CD14-positive monocyte (primary cell): ENCODE measurements around the gene LCLAT1. TPM values are rescaled to one million over a fixed set of nuclear protein-coding genes. Genes with fewer than 3 reads are reported as not detected.

Experiments
- DNase-seq, 3 donors: peaks; one replicate each; pipeline ENCODE4 v3.0.0-alpha.2; 2011 to 2022
- H2AFZ ChIP-seq: 2 replicates; pipeline ENCODE4 v1.6.0; 2012; ENCODE audit warnings: mild to moderate bottlenecking, low read depth, low read length, inconsistent platforms; ENCODE audit not compliant: insufficient read depth, poor library complexity, severe bottlenecking
- H3K27ac ChIP-seq, 2 donors: 1 replicate in 1 of 2; 2 replicates in 1 of 2; pipeline ENCODE4 v1.5.1; 2012 to 2013; ENCODE audit warnings: low read length in 2 of 2, control low read depth in 1 of 2, inconsistent platforms in 1 of 2, low read depth in 1 of 2, mild to moderate bottlenecking in 1 of 2
- H3K27me3 ChIP-seq, 2 donors: one replicate each; pipeline versions ENCODE4 v1.6.0 to v1.6.1; 2011 to 2013; ENCODE audit warnings: low read length in 2 of 2; ENCODE audit not compliant: control insufficient read depth in 2 of 2, insufficient read depth in 2 of 2
- H3K36me3 ChIP-seq, 2 donors: replicated peaks in 1 of 2; 1 replicate in 1 of 2; 2 replicates in 1 of 2; pipeline versions ENCODE4 v1.5.1 to v1.6.1; 2012 to 2013; ENCODE audit warnings: low read length in 2 of 2, control low read depth in 1 of 2, inconsistent platforms in 1 of 2, mild to moderate bottlenecking in 1 of 2; ENCODE audit not compliant: insufficient read depth in 2 of 2, control insufficient read depth in 1 of 2
- H3K4me1 ChIP-seq, 2 donors: 1 replicate in 1 of 2; 2 replicates in 1 of 2; pipeline versions ENCODE4 v1.5.1 to v1.6.1; 2012 to 2013; ENCODE audit warnings: low read length in 2 of 2, control low read depth in 1 of 2, inconsistent platforms in 1 of 2, mild to moderate bottlenecking in 1 of 2, moderate library complexity in 1 of 2; ENCODE audit not compliant: insufficient read depth in 2 of 2, control insufficient read depth in 1 of 2
- H3K4me2 ChIP-seq: replicated peaks from 2 replicates; pipeline ENCODE3; 2012; ENCODE audit warnings: low read length, moderate library complexity, mild to moderate bottlenecking; ENCODE audit not compliant: poor library complexity, severe bottlenecking; ENCODE audit errors: extremely low read depth
- H3K4me3 ChIP-seq, 3 experiments: fragments of 200-600 bp in 1 of 3; sonication (generic) in 1 of 3; replicated peaks in 1 of 3; 1 replicate in 2 of 3; 2 replicates in 1 of 3; pipeline ENCODE4 v1.5.1; 2011 to 2013; ENCODE audit warnings: low read length in 3 of 3, mild to moderate bottlenecking in 3 of 3, control low read depth in 2 of 3, low read depth in 2 of 3, inconsistent platforms in 1 of 3, moderate library complexity in 1 of 3
- H3K79me2 ChIP-seq: 2 replicates; pipeline ENCODE4 v1.6.0; 2012; ENCODE audit warnings: mild to moderate bottlenecking, control low read depth, inconsistent platforms, low read length, moderate library complexity; ENCODE audit not compliant: insufficient read depth
- H3K9ac ChIP-seq: 2 replicates; pipeline ENCODE4 v1.6.0; 2017; ENCODE audit warnings: low read length, mild to moderate bottlenecking; ENCODE audit not compliant: insufficient read depth, poor library complexity, severe bottlenecking
- H3K9me3 ChIP-seq, 2 donors: replicated peaks in 1 of 2; 1 replicate in 1 of 2; 2 replicates in 1 of 2; pipeline versions ENCODE4 v1.5.1 to v1.6.1; 2012 to 2013; ENCODE audit warnings: low read length in 2 of 2, control low read depth in 1 of 2; ENCODE audit not compliant: control insufficient read depth in 1 of 2, insufficient read depth in 1 of 2
- H4K20me1 ChIP-seq: 2 replicates; pipeline ENCODE4 v1.6.0; 2012; ENCODE audit warnings: mild to moderate bottlenecking, low read length, control low read depth, moderate library complexity; ENCODE audit not compliant: insufficient read depth
- H3K27ac Mint-ChIP-seq, 7 donors: one replicate each; pipeline ENCODE4 v1.8.0; 2020; ENCODE audit warnings: mild to moderate bottlenecking in 7 of 7, mixed read lengths in 7 of 7, moderate library complexity in 6 of 7, inconsistent platforms in 2 of 7
- H3K27me3 Mint-ChIP-seq, 3 donors: one replicate each; pipeline ENCODE4 v1.8.0; 2021 to 2022; ENCODE audit warnings: low read depth in 3 of 3, mild to moderate bottlenecking in 3 of 3, mixed read lengths in 3 of 3, moderate library complexity in 3 of 3, inconsistent platforms in 1 of 3
- H3K36me3 Mint-ChIP-seq, 2 donors: one replicate each; pipeline ENCODE4 v1.8.0; 2020; ENCODE audit warnings: mixed read lengths in 2 of 2, inconsistent platforms in 1 of 2, mild to moderate bottlenecking in 1 of 2
- H3K4me1 Mint-ChIP-seq: one replicate; pipeline ENCODE4 v1.8.0; 2020; ENCODE audit warnings: mild to moderate bottlenecking, mixed read lengths
- H3K4me3 Mint-ChIP-seq, 2 donors: one replicate each; pipeline ENCODE4 v1.8.0; 2020; ENCODE audit warnings: mild to moderate bottlenecking in 2 of 2, mixed read lengths in 2 of 2, moderate library complexity in 1 of 2
- H3K9me3 Mint-ChIP-seq, 7 donors: one replicate each; pipeline ENCODE4 v1.8.0; 2020 to 2022; ENCODE audit warnings: mixed read lengths in 7 of 7, mild to moderate bottlenecking in 6 of 7, moderate library complexity in 6 of 7, inconsistent platforms in 2 of 7
- CTCF ChIP-seq: fragments of 200-600 bp; IDR thresholded peaks from one replicate; pipeline ENCODE4 v1.8.0; 2022; ENCODE audit warnings: antibody characterized with exemption, mild to moderate bottlenecking
- WGBS: methylation state at CpG from one replicate; pipeline ENCODE4 v1.1.5; 2013; ENCODE audit warnings: missing lambda C conversion rate; ENCODE audit not compliant: insufficient coverage; 5-methylcytosine and 5-hydroxymethylcytosine counted together
- intact Hi-C, 2 donors: fragments of 100-400 bp; cut with micrococcal nuclease; formaldehyde crosslinking; loops; one replicate each; pipeline versions ENCODE4 v1.15.0 to v1.15.1; 2023
- polyA plus RNA-seq, 3 donors: library from polyadenylated mRNA; depleted of rRNA in 1 of 3; unstranded in 2 of 3; stranded (reverse) in 1 of 3; fragments of 300-500 nt in 2 of 3; fragments of >200 nt in 1 of 3; fragmentation: Illumina TruSeq in 2 of 3; gene quantifications; 1 replicate in 2 of 3; 2 replicates in 1 of 3; pipeline ENCODE4 v1.2.3, GENCODE V29; 2012 to 2021

The LCLAT1 gene
- polyA plus RNA-seq, 3 donors: 1.2 to 5.7 (median 1.3) TPM

GRCh38 chr2:30577151-30577550 lies 130.1 kb downstream of the LCLAT1 start:
- Mint-ChIP-seq H3K9me3 (no peaks in the 10 kb centered on the region), H3K27me3 (peaks cover 0 to 2% (median 0%) of the 10 kb centered on the region in 3 donors), H3K4me3 (no peak overlapping the region), H3K4me1 (peaks cover 7% of the 10 kb centered on the region), H3K27ac (no peak overlapping the region), H3K36me3 (peaks cover 0 to 8% of the 10 kb centered on the region in 2 donors)
- H3K79me2 ChIP-seq: no peaks in the 10 kb centered on the region
- no peaks in the 10 kb centered on the region for H3K4me1 ChIP-seq
- H4K20me1 ChIP-seq: no peaks in the 10 kb centered on the region
- H3K27ac ChIP-seq: no peak overlapping the region
- no peak for DNase-seq
- H3K9me3 ChIP-seq: no peaks in the 10 kb centered on the region
- H3K4me2 ChIP-seq: no peak overlapping the region
- H3K36me3 ChIP-seq: no peaks in the 10 kb centered on the region
- no peak for TF ChIP-seq CTCF
- no peak overlapping the region for H2AFZ ChIP-seq
- H3K4me3 ChIP-seq: no peak overlapping the region
- H3K9ac ChIP-seq: no peak overlapping the region
- intact Hi-C loops: no loop called here
- no CpG with 5 or more reads among the region's 4 CpGs for WGBS
- H3K27me3 ChIP-seq: no peaks in the 10 kb centered on the region

GRCh38 chr2:30580391-30580790 lies 133.3 kb downstream of the LCLAT1 start:
- intact Hi-C loops: no loop called here
- Mint-ChIP-seq H3K9me3 (peaks cover 0 to 3% (median 0%) of the 10 kb centered on the region in 7 donors), H3K27ac (no peak overlapping the region), H3K4me1 (peaks cover 16% of the 10 kb centered on the region), H3K36me3 (peaks cover 0 to 4% of the 10 kb centered on the region in 2 donors), H3K27me3 (peaks cover 0 to 2% (median 0%) of the 10 kb centered on the region in 3 donors), H3K4me3 (no peak overlapping the region)
- Histone ChIP-seq H3K79me2 (no peaks in the 10 kb centered on the region), H3K9me3 (no peaks in the 10 kb centered on the region), H3K9ac (no peak overlapping the region), H3K4me2 (no peak overlapping the region), H3K4me3 (no peak overlapping the region), H3K36me3 (no peaks in the 10 kb centered on the region), H2AFZ (no peak overlapping the region), H3K4me1 (peaks cover 3 to 5% of the 10 kb centered on the region in 2 donors), H3K27ac (no peak overlapping the region), H3K27me3 (no peaks in the 10 kb centered on the region), H4K20me1 (no peaks in the 10 kb centered on the region)
- WGBS: 50% methylated on average over 2 of the region's 3 CpGs
- TF ChIP-seq CTCF: no peak
- DNase-seq: no peak
